Retinal pigment epithelial cell (primary cell): ENCODE data around the gene TRIM2.

Source experiments
- DNase-seq: peaks from one replicate; pipeline ENCODE4 v3.0.0-alpha.2; 2010; ENCODE audit warnings: low read depth
- H3K4me3 ChIP-seq: 2 replicates; pipeline ENCODE4 v1.5.1; 2011; ENCODE audit warnings: mild to moderate bottlenecking, low read length, control low read depth, moderate library complexity
- CTCF ChIP-seq: conservative IDR thresholded peaks from 2 replicates; pipeline ENCODE4 v1.5.1; 2011; ENCODE audit warnings: low read depth, low read length, control low read depth, inconsistent platforms

TRIM2 gene

GRCh38 chr4:153261914-153262313, 57.7 kb downstream of the TRIM2 start:
- no peak for TF ChIP-seq CTCF

GRCh38 chr4:153265306-153266047, 61.2 kb downstream of the TRIM2 start:
- DNase-seq: no peak
- TF ChIP-seq CTCF: no peak
- no peak overlapping the region for H3K4me3 ChIP-seq

More at GRCh38 chr4:153261914-153262313, 57.7 kb downstream of the TRIM2 start:
- no peak for DNase-seq
- no peak overlapping the region for H3K4me3 ChIP-seq

GRCh38 chr4:153266988-153267387, 62.7 kb downstream of the TRIM2 start:
- H3K4me3 ChIP-seq: no peak overlapping the region
- no peak for TF ChIP-seq CTCF
- DNase-seq: no peak

GRCh38 chr4:153267890-153268289, 63.6 kb downstream of the TRIM2 start:
- DNase-seq: no peak
- H3K4me3 ChIP-seq: no peak overlapping the region
- TF ChIP-seq CTCF: no peak

- DNase-seq: no peak
- H3K4me3 ChIP-seq: no peak overlapping the region
- no peak for TF ChIP-seq CTCF
Observed at GRCh38 chr4:153268295-153268694, 64.1 kb downstream of the TRIM2 start.

GRCh38 chr4:153269218-153269990, 65.2 kb downstream of the TRIM2 start:
- H3K4me3 ChIP-seq: no peak overlapping the region
- no peak for TF ChIP-seq CTCF
- DNase-seq: no peak
